Cerebellar nuclear complex (tissue), 1 donor: Measurements from ENCODE around the gene CDK18.

Experiments
- DNase-seq, 2 experiments: peaks; one replicate each; lab custom pipeline; 2025; lab: John Stamatoyannopoulos, UW

Gene CDK18

GRCh38 chr1:205505076-205505729 is 734 bp downstream of the CDK18 start:
- DNase-seq = no peak

GRCh38 chr1:205505791-205506190 is 1.3 kb downstream of the CDK18 start:
- DNase-seq = no peak

GRCh38 chr1:205506409-205507200 is 2.1 kb downstream of the CDK18 start:
- no peak for DNase-seq

GRCh38 chr1:205508227-205508714 is 3.8 kb downstream of the CDK18 start:
- no peak for DNase-seq

- DNase-seq = no peak
Measured at GRCh38 chr1:205510308-205510950, 6.0 kb downstream of the CDK18 start.

- no peak for DNase-seq
Measured at GRCh38 chr1:205510951-205511330, 6.5 kb downstream of the CDK18 start.

- no peak for DNase-seq
Measured at GRCh38 chr1:205512059-205513045, 7.9 kb downstream of the CDK18 start.

- DNase-seq = no peak
Measured at GRCh38 chr1:205513774-205514173, 9.3 kb downstream of the CDK18 start.

- DNase-seq = no peak
Measured at GRCh38 chr1:205514211-205515142, 10.0 kb downstream of the CDK18 start.

GRCh38 chr1:205515781-205516253 is 11.3 kb downstream of the CDK18 start:
- no peak for DNase-seq

GRCh38 chr1:205516362-205516761 is 11.9 kb downstream of the CDK18 start:
- no peak for DNase-seq

- no peak for DNase-seq
Measured at GRCh38 chr1:205517288-205517687, 12.8 kb downstream of the CDK18 start.

- DNase-seq = no peak
Measured at GRCh38 chr1:205517763-205518162, 13.3 kb downstream of the CDK18 start.

- DNase-seq = peak in 1 of 2 experiments; percentile 20
Measured at GRCh38 chr1:205518661-205519540, 14.4 kb downstream of the CDK18 start.

- DNase-seq = no peak
Measured at GRCh38 chr1:205519541-205520131, 15.2 kb downstream of the CDK18 start.

GRCh38 chr1:205520709-205521108 is 16.2 kb downstream of the CDK18 start:
- no peak for DNase-seq

- no peak for DNase-seq
Measured at GRCh38 chr1:205521686-205522085, 17.2 kb downstream of the CDK18 start.

GRCh38 chr1:205522692-205523091 is 18.2 kb downstream of the CDK18 start:
- no peak for DNase-seq
